Gastrocnemius medialis (tissue), 4 donors: ENCODE data around the gene RBM45. TPM values are rescaled to one million over a fixed set of nuclear protein-coding genes. Genes with fewer than 3 reads are reported as not detected.

Experiments
- ATAC-seq, 2 donors: fragments of 150-250 bp; one replicate each; pipeline ENCODE4 v1.9.1; 2016
- DNase-seq, 2 donors: peaks; one replicate each; pipeline ENCODE4 v3.0.0-alpha.2; 2019
- H3K27ac ChIP-seq, 4 donors: fragments of 200-600 bp; sonication (generic); 1 replicate in 1 of 4; 2 replicates in 3 of 4; pipeline ENCODE4 v1.5.1; 2016 to 2018; ENCODE audit warnings: mild to moderate bottlenecking in 2 of 4, moderate library complexity in 1 of 4
- H3K27me3 ChIP-seq, 3 donors: fragments of 200-600 bp; sonication (generic) in 2 of 3; 1 replicate in 1 of 3; 2 replicates in 2 of 3; pipeline versions ENCODE4 v1.5.1 to v1.6.0; 2016 to 2019; ENCODE audit warnings: mild to moderate bottlenecking in 1 of 3, moderate library complexity in 1 of 3
- H3K36me3 ChIP-seq, 2 donors: fragments of 200-600 bp; sonication (generic) in 1 of 2; one replicate each; pipeline ENCODE4 v1.5.1; 2017 to 2018
- H3K4me1 ChIP-seq, 2 donors: fragments of 200-600 bp; sonication (generic) in 1 of 2; one replicate each; pipeline ENCODE4 v1.5.1; 2016 to 2017; ENCODE audit warnings: mild to moderate bottlenecking in 2 of 2
- H3K4me3 ChIP-seq, 4 donors: fragments of 200-600 bp; sonication (generic) in 3 of 4; 1 replicate in 1 of 4; 2 replicates in 3 of 4; pipeline ENCODE4 v1.5.1; 2016 to 2019; ENCODE audit warnings: mild to moderate bottlenecking in 2 of 4
- H3K9me3 ChIP-seq, 3 donors: fragments of 200-600 bp; sonication (generic) in 2 of 3; 1 replicate in 1 of 3; 2 replicates in 2 of 3; pipeline ENCODE4 v1.5.1; 2016 to 2019
- CTCF ChIP-seq, 5 experiments: fragments of 450-650 bp in 3 of 5; fragments of 200-600 bp in 2 of 5; sonication (generic) in 2 of 5; IDR thresholded peaks in 4 of 5; conservative IDR thresholded peaks in 1 of 5; 1 replicate in 4 of 5; 2 replicates in 1 of 5; pipeline ENCODE4 v1.5.1; 2016 to 2019; ENCODE audit warnings: antibody characterized with exemption in 5 of 5, mild to moderate bottlenecking in 3 of 5, moderate library complexity in 3 of 5
- POLR2A ChIP-seq, 2 donors: fragments of 450-650 bp; IDR thresholded peaks; one replicate each; pipeline ENCODE4 v1.6.1; 2017; ENCODE audit warnings: antibody characterized with exemption in 2 of 2, mild to moderate bottlenecking in 2 of 2, moderate library complexity in 2 of 2
- in situ Hi-C, 4 donors: fragments of 200-750 bp; cut with MboI; loops; one replicate each; pipeline versions ENCODE4 v1.15.0 to v1.8.0; 2017; ENCODE audit warnings: low sequenced_read_pairs in 4 of 4
- intact Hi-C: fragments of 100-400 bp; cut with DNase I; formaldehyde crosslinking; loops from one replicate; pipeline ENCODE4 v1.15.1; 2023; ENCODE audit warnings: low total_unique reads
- total RNA-seq, 4 donors: library from RNA; depleted of rRNA; stranded (reverse); fragments of >200 nt; gene quantifications; one replicate each; pipeline versions ENCODE4 v1.1.0 to v1.2.3, GENCODE V29; 2016

RBM45 gene
- total RNA-seq, 4 donors from 2014 or later: 2.0 to 8.1 (median 5.5) TPM

DNA sequence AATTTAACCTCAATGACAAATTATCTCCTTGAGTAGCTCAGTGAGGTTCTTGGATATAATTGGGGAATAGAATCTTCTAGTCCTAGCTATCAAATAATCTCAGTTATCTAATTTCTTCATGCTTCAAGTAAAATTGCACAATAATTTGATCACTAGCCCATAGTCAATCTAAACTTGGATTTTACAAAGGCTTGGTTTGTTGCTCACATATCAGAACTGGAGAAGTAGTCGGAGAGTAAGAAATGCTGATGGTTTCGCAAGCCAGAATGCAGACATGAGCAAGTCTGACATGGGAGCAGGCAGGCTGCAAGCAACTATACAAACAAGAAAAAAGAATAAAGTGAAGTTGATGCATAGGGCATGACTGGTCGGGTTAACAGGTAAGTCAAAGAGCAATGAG, 28.0 kb upstream of the RBM45 start:
- no peak for DNase-seq

GRCh38 chr2:178088774-178089270, 23.4 kb upstream of the RBM45 start:
- Histone ChIP-seq H3K4me3 (no peak overlapping the region), H3K4me1 (peaks cover 0 to 3% of the 10 kb centered on the region in 2 donors), H3K9me3 (no peaks in the 10 kb centered on the region), H3K27me3 (no peaks in the 10 kb centered on the region), H3K36me3 (no peaks in the 10 kb centered on the region), H3K27ac (no peak overlapping the region)
- intact Hi-C loops: no loop called here
- DNase-seq (no peak), ATAC-seq (no peak)
- in situ Hi-C loops: no loop called here
- TF ChIP-seq POLR2A (IDR thresholded peaks at IDR 0.05) (no peak), CTCF (IDR thresholded peaks at IDR 0.05 in 4 of 5, conservative IDR thresholded peaks at IDR 0.05 in 1 of 5) (no peak)

More for the DNA sequence above, 28.0 kb upstream of the RBM45 start:
- no peak for ATAC-seq
- in situ Hi-C loops: no loop called here
- H3K27ac ChIP-seq: no peak overlapping the region
- no peaks in the 10 kb centered on the region for H3K36me3 ChIP-seq
- intact Hi-C loops: no loop called here
- H3K9me3 ChIP-seq: no peaks in the 10 kb centered on the region
- H3K4me3 ChIP-seq: no peak overlapping the region
- H3K27me3 ChIP-seq: no peaks in the 10 kb centered on the region
- TF ChIP-seq CTCF (IDR thresholded peaks at IDR 0.05 in 4 of 5, conservative IDR thresholded peaks at IDR 0.05 in 1 of 5): no peak
- TF ChIP-seq POLR2A (IDR thresholded peaks at IDR 0.05): no peak
- no peaks in the 10 kb centered on the region for H3K4me1 ChIP-seq

DNA sequence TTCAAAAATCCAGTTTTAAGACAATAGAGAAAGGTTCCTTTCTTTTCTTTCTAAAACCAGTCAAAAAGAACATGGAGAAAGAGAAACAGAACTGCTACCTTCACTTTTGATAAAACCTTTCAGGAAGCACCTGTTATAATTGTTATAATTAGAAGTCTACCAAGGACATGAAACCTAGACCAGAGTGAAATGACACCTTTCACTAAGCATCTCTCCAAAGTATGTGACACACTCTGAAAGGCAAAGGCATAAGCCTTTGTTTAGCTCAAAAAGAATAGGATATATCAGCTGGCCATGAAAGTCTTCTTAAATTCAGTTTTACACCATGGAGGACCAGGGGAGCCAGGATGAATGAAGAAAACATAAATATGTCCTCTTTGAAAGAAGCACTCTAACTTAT, 18.8 kb upstream of the RBM45 start:
- intact Hi-C loops: no loop called here
- Histone ChIP-seq H3K9me3 (no peaks in the 10 kb centered on the region), H3K27me3 (no peaks in the 10 kb centered on the region), H3K27ac (no peak overlapping the region), H3K4me3 (no peak overlapping the region), H3K4me1 (peaks cover 0 to 3% of the 10 kb centered on the region in 2 donors), H3K36me3 (no peaks in the 10 kb centered on the region)
- DNase-seq (no peak), ATAC-seq (no peak)
- TF ChIP-seq POLR2A (IDR thresholded peaks at IDR 0.05): no peak
- in situ Hi-C loops: no loop called here

- Histone ChIP-seq H3K4me1 (no peaks in the 10 kb centered on the region), H3K27ac (no peak overlapping the region), H3K36me3 (no peaks in the 10 kb centered on the region), H3K4me3 (no peak overlapping the region), H3K9me3 (no peaks in the 10 kb centered on the region), H3K27me3 (no peaks in the 10 kb centered on the region)
- in situ Hi-C loops (no loop called here), intact Hi-C loops (no loop called here)
- TF ChIP-seq CTCF (IDR thresholded peaks at IDR 0.05 in 4 of 5, conservative IDR thresholded peaks at IDR 0.05 in 1 of 5) (no peak), POLR2A (IDR thresholded peaks at IDR 0.05) (no peak)
- ATAC-seq (no peak), DNase-seq (no peak)
These were observed 10.7 kb upstream of the RBM45 start for GRCh38 chr2:178101321-178102079.

GRCh38 chr2:178105566-178105965, 6.7 kb upstream of the RBM45 start:
- TF ChIP-seq POLR2A (IDR thresholded peaks at IDR 0.05) (no peak), CTCF (IDR thresholded peaks at IDR 0.05 in 4 of 5, conservative IDR thresholded peaks at IDR 0.05 in 1 of 5) (no peak)
- in situ Hi-C loops (no loop called here), intact Hi-C loops (no loop called here)
- DNase-seq (no peak), ATAC-seq (no peak)
- Histone ChIP-seq H3K36me3 (no peaks in the 10 kb centered on the region), H3K27ac (no peak overlapping the region), H3K4me1 (no peaks in the 10 kb centered on the region), H3K27me3 (no peaks in the 10 kb centered on the region), H3K4me3 (no peak overlapping the region), H3K9me3 (no peaks in the 10 kb centered on the region)
